Stimulated activated CD8-positive, alpha-beta memory T cell treated with anti-CD3 and anti-CD28 coated beads, Interleukin-12 subunit alpha, Interleukin-12 subunit beta, amount 100 ng/mL, for 24 hours (primary cell): Measurements from ENCODE around the gene KRTAP6-2.

Source experiments
- DNase-seq: peaks from one replicate; pipeline ENCODE4 v3.0.0-alpha.2; 2020; ENCODE audit errors: extremely low read depth

KRTAP6-2 gene

GRCh38 chr21:30598802-30599201, at the start of gene KRTAP6-2:
TSS of gene KRTAP6-2 (minus strand) at chr21:30598902. CDS start at chr21:30598874, 28 bp downstream.
- DNase-seq: no peak

- no peak for DNase-seq
Observed at GRCh38 chr21:30646904-30647414, 48.3 kb upstream of the KRTAP6-2 start.

GRCh38 chr21:30642564-30642963, 43.9 kb upstream of the KRTAP6-2 start, which contains the start of gene KRTAP20-3:
TSS of gene KRTAP20-3 (plus strand) at chr21:30642864.
- DNase-seq: no peak

- no peak for DNase-seq
Observed at GRCh38 chr21:30638686-30639085, 40.0 kb upstream of the KRTAP6-2 start.

- DNase-seq: no peak
Observed at GRCh38 chr21:30634906-30635305, 36.2 kb upstream of the KRTAP6-2 start, which contains the start of gene KRTAP20-2. TSS of gene KRTAP20-2 (plus strand) at chr21:30635206. CDS start at chr21:30635264, 58 bp downstream.

- no peak for DNase-seq
Observed at GRCh38 chr21:30629200-30629599, 30.5 kb upstream of the KRTAP6-2 start.

- no peak for DNase-seq
Observed at GRCh38 chr21:30628109-30628508, 29.4 kb upstream of the KRTAP6-2 start.

- no peak for DNase-seq
Observed at GRCh38 chr21:30625449-30626165, 26.9 kb upstream of the KRTAP6-2 start.

- DNase-seq: no peak
Observed at GRCh38 chr21:30623362-30623761, 24.7 kb upstream of the KRTAP6-2 start.

- no peak for DNase-seq
Observed at GRCh38 chr21:30620522-30620921, 21.8 kb upstream of the KRTAP6-2 start, which contains the start of gene KRTAP20-4. TSS of gene KRTAP20-4 (plus strand) at chr21:30620627.

- DNase-seq: no peak
Observed at GRCh38 chr21:30620080-30620479, 21.4 kb upstream of the KRTAP6-2 start.

- no peak for DNase-seq
Observed at GRCh38 chr21:30616125-30616524, 17.4 kb upstream of the KRTAP6-2 start, which contains the start of gene KRTAP20-1. TSS of gene KRTAP20-1 (plus strand) at chr21:30616425. CDS start at chr21:30616455, 30 bp downstream.

- no peak for DNase-seq
Observed at GRCh38 chr21:30615199-30615598, 16.5 kb upstream of the KRTAP6-2 start.

GRCh38 chr21:30613836-30614235, 15.1 kb upstream of the KRTAP6-2 start, which contains the start of gene KRTAP6-1:
TSS of gene KRTAP6-1 (minus strand) at chr21:30613930. CDS start at chr21:30613904, 26 bp downstream.
- DNase-seq: no peak

- no peak for DNase-seq
Observed at GRCh38 chr21:30612132-30612531, 13.4 kb upstream of the KRTAP6-2 start.

- no peak for DNase-seq
Observed at GRCh38 chr21:30605968-30606367, 7.3 kb upstream of the KRTAP6-2 start.

- no peak for DNase-seq
Observed at GRCh38 chr21:30600787-30601186, 2.1 kb upstream of the KRTAP6-2 start, which contains the start of gene KRTAP22-1. TSS of gene KRTAP22-1 (plus strand) at chr21:30601087.

GRCh38 chr21:30592140-30592539, 6.6 kb downstream of the KRTAP6-2 start, which contains the start of gene KRTAP6-3:
TSS of gene KRTAP6-3 (plus strand) at chr21:30592440. CDS start at chr21:30592446, 6 bp downstream.
- no peak for DNase-seq

GRCh38 chr21:30590297-30590696, 8.4 kb downstream of the KRTAP6-2 start, which contains the start of gene KRTAP22-2:
TSS of gene KRTAP22-2 (minus strand) at chr21:30590397.
- DNase-seq: no peak

GRCh38 chr21:30582870-30583269, 15.8 kb downstream of the KRTAP6-2 start:
- no peak for DNase-seq

- DNase-seq: no peak
Observed at GRCh38 chr21:30580132-30580531, 18.6 kb downstream of the KRTAP6-2 start.

- DNase-seq: no peak
Observed at GRCh38 chr21:30579346-30579745, 19.4 kb downstream of the KRTAP6-2 start.

- no peak for DNase-seq
Observed at GRCh38 chr21:30577766-30578165, 20.9 kb downstream of the KRTAP6-2 start.
